ENCODE data around the gene COQ3.

Gene COQ3

GRCh38 chr6:99424022-99424421 is 30.0 kb upstream of the COQ3 start:
- Histone ChIP-seq H3K9ac (ENCODE audit: low read length in 5 of 5) (peak overlapping the region in 3 of 5 donors; percentile 29 to 100 (median 98)), H3K27ac (ENCODE audit: low read depth, low read length) (peak overlapping the region; percentile 99), H3K4me3 (ENCODE audit: low read depth in 1 of 5, low read length in 5 of 5) (peak overlapping the region; percentile 99 to 100 (median 99)), H3K4me1 (ENCODE audit: control insufficient read depth in 5 of 5, insufficient read depth in 5 of 5, low read length in 5 of 5) (peaks cover 10 to 54% (median 50%) of the 10 kb centered on the region in 5 donors), H3K9me3 (ENCODE audit: control insufficient read depth in 5 of 5, low read length in 5 of 5) (no peaks in the 10 kb centered on the region), H3K27me3 (ENCODE audit: control insufficient read depth in 5 of 5, insufficient read depth in 4 of 5, low read length in 5 of 5) (no peaks in the 10 kb centered on the region), H3K36me3 (ENCODE audit: control insufficient read depth in 5 of 5, insufficient read depth in 5 of 5, low read length in 5 of 5) (peaks cover 0 to 7% (median 0%) of the 10 kb centered on the region in 5 donors)

- H3K27me3 ChIP-seq (ENCODE audit: control insufficient read depth in 5 of 5, insufficient read depth in 4 of 5, low read length in 5 of 5) = no peaks in the 10 kb centered on the region
- H3K4me3 ChIP-seq (ENCODE audit: low read depth in 1 of 5, low read length in 5 of 5) = peak overlapping the region in 1 of 5 donors; percentile 100
- H3K9me3 ChIP-seq (ENCODE audit: control insufficient read depth in 5 of 5, low read length in 5 of 5) = no peaks in the 10 kb centered on the region
- H3K27ac ChIP-seq (ENCODE audit: low read depth, low read length) = no peak overlapping the region
- H3K4me1 ChIP-seq (ENCODE audit: control insufficient read depth in 5 of 5, insufficient read depth in 5 of 5, low read length in 5 of 5) = peaks cover 10 to 56% (median 50%) of the 10 kb centered on the region in 5 donors
- no peak overlapping the region for H3K9ac ChIP-seq (ENCODE audit: low read length in 5 of 5)
- H3K36me3 ChIP-seq (ENCODE audit: control insufficient read depth in 5 of 5, insufficient read depth in 5 of 5, low read length in 5 of 5) = peaks cover 0 to 7% (median 0%) of the 10 kb centered on the region in 5 donors
These were observed 28.9 kb upstream of the COQ3 start for GRCh38 chr6:99422912-99423311.

DNA sequence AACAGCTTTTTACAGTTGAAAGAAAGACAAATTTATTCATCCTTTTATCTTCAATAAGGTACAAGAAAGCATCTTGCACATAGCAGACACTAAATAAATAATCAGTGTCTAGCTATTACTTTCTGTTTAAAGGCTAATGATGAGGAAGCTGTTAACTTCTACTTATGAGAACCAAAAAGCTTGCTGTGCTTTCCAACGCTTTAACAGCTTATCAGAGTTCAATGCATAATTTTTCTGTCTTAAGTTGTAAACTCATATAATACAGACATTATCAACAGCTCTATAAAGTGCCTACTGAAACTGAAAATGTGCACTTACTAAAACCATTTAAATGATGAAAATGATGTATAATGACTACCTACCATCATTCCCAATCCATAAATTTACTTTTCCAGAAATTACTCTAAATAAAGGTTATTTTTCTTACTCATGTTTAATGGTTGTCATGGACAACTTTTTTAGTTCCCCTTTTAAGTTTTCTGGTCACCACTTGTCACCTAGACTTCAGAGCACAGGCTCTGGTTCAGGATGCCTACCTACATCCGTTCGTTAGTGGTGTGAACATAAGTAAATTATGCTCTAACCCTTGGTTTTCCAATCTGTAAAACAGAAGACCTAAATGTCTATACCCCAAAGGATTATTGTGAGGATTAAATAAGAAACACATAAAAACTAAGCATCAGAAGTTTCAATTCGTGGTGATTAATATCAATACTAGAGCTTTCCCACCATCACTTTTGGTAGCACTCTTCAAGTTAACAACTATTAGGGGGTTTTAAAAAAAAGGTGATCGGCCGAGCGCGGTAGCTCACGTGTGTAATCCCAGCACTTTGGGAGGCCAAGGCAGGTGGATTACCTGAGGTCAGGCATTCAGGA is 23.1 kb upstream of the COQ3 start:
- H3K36me3 ChIP-seq (ENCODE audit: control insufficient read depth in 5 of 5, insufficient read depth in 5 of 5, low read length in 5 of 5) = peaks cover 0 to 10% (median 4%) of the 10 kb centered on the region in 5 donors

DNA sequence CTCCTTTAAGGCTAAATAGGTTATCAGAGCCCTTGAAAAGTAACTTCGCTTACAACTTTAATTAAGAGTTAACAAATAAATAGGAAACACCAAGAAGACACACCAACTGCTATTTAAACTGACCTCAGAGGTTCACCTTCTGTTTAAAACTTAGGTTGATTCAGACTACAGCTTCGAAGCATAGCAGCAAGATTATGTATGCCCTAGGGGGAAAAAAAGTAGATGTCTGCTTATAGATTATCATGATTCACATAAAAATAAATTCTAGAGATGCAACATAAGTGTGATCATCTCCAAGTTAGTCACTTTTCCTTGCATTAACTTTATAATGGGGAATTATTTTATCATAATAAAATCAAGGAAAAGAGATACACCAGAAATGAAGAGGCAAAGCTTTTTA is 22.2 kb upstream of the COQ3 start:
- peaks cover 0 to 13% (median 2%) of the 10 kb centered on the region in 5 donors for H3K36me3 ChIP-seq (ENCODE audit: control insufficient read depth in 5 of 5, insufficient read depth in 5 of 5, low read length in 5 of 5)
- H3K9ac ChIP-seq (ENCODE audit: low read length in 5 of 5) = no peak overlapping the region
- H3K27ac ChIP-seq (ENCODE audit: low read depth, low read length) = no peak overlapping the region
- no peaks in the 10 kb centered on the region for H3K9me3 ChIP-seq (ENCODE audit: control insufficient read depth in 5 of 5, low read length in 5 of 5)
- no peak overlapping the region for H3K4me3 ChIP-seq (ENCODE audit: low read depth in 1 of 5, low read length in 5 of 5)
- H3K4me1 ChIP-seq (ENCODE audit: control insufficient read depth in 5 of 5, insufficient read depth in 5 of 5, low read length in 5 of 5) = peaks cover 0 to 35% (median 15%) of the 10 kb centered on the region in 5 donors
- no peaks in the 10 kb centered on the region for H3K27me3 ChIP-seq (ENCODE audit: control insufficient read depth in 5 of 5, insufficient read depth in 4 of 5, low read length in 5 of 5)

More for the DNA sequence above, 23.1 kb upstream of the COQ3 start:
- Histone ChIP-seq H3K27ac (ENCODE audit: low read depth, low read length) (no peak overlapping the region), H3K4me3 (ENCODE audit: low read depth in 1 of 5, low read length in 5 of 5) (no peak overlapping the region), H3K9ac (ENCODE audit: low read length in 5 of 5) (no peak overlapping the region), H3K27me3 (ENCODE audit: control insufficient read depth in 5 of 5, insufficient read depth in 4 of 5, low read length in 5 of 5) (no peaks in the 10 kb centered on the region), H3K9me3 (ENCODE audit: control insufficient read depth in 5 of 5, low read length in 5 of 5) (no peaks in the 10 kb centered on the region), H3K4me1 (ENCODE audit: control insufficient read depth in 5 of 5, insufficient read depth in 5 of 5, low read length in 5 of 5) (peaks cover 0 to 38% (median 20%) of the 10 kb centered on the region in 5 donors)

DNA sequence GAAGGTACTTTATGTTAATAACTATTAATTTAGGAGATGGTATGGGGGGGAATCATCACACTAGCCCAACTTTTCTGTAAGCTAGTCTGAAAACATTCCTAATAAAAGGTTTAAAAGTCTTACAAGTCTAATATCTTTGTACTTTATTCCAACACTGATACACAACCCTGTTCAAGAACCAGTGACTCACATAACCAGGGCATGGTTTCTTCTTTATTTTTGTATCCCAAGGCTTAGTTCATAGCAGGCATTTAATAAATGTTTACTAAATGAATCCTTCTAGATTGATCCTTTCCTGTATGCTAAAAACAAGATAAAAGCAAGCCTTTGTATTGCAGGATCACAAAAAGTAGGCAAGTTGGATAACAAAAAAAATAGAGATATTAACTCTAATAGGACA is 21.5 kb upstream of the COQ3 start:
- Histone ChIP-seq H3K9me3 (ENCODE audit: control insufficient read depth in 5 of 5, low read length in 5 of 5) (no peaks in the 10 kb centered on the region), H3K36me3 (ENCODE audit: control insufficient read depth in 5 of 5, insufficient read depth in 5 of 5, low read length in 5 of 5) (peaks cover 3 to 16% (median 5%) of the 10 kb centered on the region in 5 donors), H3K4me1 (ENCODE audit: control insufficient read depth in 5 of 5, insufficient read depth in 5 of 5, low read length in 5 of 5) (peaks cover 0 to 30% (median 10%) of the 10 kb centered on the region in 5 donors), H3K9ac (ENCODE audit: low read length in 5 of 5) (no peak overlapping the region), H3K4me3 (ENCODE audit: low read depth in 1 of 5, low read length in 5 of 5) (no peak overlapping the region), H3K27ac (ENCODE audit: low read depth, low read length) (no peak overlapping the region), H3K27me3 (ENCODE audit: control insufficient read depth in 5 of 5, insufficient read depth in 4 of 5, low read length in 5 of 5) (no peaks in the 10 kb centered on the region)

DNA sequence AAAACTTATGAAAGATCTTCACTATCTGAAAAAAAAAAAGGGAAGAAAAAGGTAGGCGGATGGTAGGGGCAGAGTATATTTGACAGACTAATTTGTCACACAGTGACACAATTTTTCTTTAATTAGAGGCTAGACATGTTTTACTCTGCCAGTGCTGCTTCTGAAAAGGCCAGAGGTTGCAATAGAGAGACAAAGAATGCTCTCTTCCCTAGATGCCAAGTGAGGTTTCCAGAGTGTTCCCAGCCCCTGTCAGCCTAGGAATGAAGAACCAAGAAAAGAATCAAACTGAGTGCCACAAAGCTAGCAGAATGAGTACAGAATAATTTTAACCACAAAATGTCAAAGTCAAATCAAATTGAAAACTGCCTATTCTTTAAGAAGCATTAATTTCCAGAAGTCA is 18.1 kb upstream of the COQ3 start:
- Histone ChIP-seq H3K4me3 (ENCODE audit: low read depth in 1 of 5, low read length in 5 of 5) (no peak overlapping the region), H3K9ac (ENCODE audit: low read length in 5 of 5) (peak overlapping the region in 2 of 5 donors; percentile 16 to 25), H3K4me1 (ENCODE audit: control insufficient read depth in 5 of 5, insufficient read depth in 5 of 5, low read length in 5 of 5) (peaks cover 0 to 19% (median 7%) of the 10 kb centered on the region in 5 donors), H3K36me3 (ENCODE audit: control insufficient read depth in 5 of 5, insufficient read depth in 5 of 5, low read length in 5 of 5) (peaks cover 22 to 41% (median 30%) of the 10 kb centered on the region in 5 donors), H3K9me3 (ENCODE audit: control insufficient read depth in 5 of 5, low read length in 5 of 5) (no peaks in the 10 kb centered on the region), H3K27ac (ENCODE audit: low read depth, low read length) (peak overlapping the region; percentile 45), H3K27me3 (ENCODE audit: control insufficient read depth in 5 of 5, insufficient read depth in 4 of 5, low read length in 5 of 5) (no peaks in the 10 kb centered on the region)

DNA sequence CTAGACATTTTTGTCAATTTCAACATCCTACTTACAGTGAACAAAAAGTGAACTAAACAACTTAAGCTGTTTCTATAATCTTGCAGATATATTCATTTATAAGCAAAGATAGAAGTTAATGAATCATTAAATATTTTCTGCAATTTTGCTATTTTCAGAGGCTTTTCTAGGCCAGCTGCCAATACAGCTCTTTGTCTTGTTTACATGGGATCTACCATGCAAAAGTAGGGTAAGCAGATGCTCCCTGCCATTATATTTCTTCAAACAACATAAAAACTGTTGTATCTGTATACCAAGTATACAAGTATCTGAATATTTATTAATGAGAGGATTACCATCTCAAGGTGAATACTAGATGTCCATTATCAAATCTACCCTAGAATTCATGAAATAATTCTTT is 15.7 kb upstream of the COQ3 start:
- Histone ChIP-seq H3K27ac (ENCODE audit: low read depth, low read length) (no peak overlapping the region), H3K4me3 (ENCODE audit: low read depth in 1 of 5, low read length in 5 of 5) (no peak overlapping the region), H3K9me3 (ENCODE audit: control insufficient read depth in 5 of 5, low read length in 5 of 5) (no peaks in the 10 kb centered on the region), H3K36me3 (ENCODE audit: control insufficient read depth in 5 of 5, insufficient read depth in 5 of 5, low read length in 5 of 5) (peaks cover 39 to 64% (median 45%) of the 10 kb centered on the region in 5 donors), H3K4me1 (ENCODE audit: control insufficient read depth in 5 of 5, insufficient read depth in 5 of 5, low read length in 5 of 5) (peaks cover 0 to 16% (median 3%) of the 10 kb centered on the region in 5 donors), H3K9ac (ENCODE audit: low read length in 5 of 5) (no peak overlapping the region), H3K27me3 (ENCODE audit: control insufficient read depth in 5 of 5, insufficient read depth in 4 of 5, low read length in 5 of 5) (no peaks in the 10 kb centered on the region)

DNA sequence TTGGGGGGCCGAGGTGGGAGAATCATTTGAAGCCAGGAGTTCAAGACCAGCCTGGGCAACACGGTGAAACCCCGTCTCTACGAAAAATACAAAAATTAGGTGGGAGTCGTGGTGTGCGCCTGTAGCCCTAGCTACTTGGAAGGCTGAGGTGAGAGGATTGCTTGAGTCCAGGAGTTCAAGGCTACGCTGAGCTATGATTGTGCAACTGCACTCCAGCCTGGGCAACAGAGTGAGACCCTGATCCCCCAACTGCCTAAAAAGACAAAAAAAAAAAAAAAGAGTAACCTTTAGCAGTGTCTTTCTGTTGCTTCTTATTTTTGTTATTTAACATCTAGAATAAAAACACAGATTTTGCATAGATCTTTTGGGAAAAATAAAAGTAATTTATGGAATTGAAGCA is 13.1 kb upstream of the COQ3 start:
- Histone ChIP-seq H3K9ac (ENCODE audit: low read length in 5 of 5) (no peak overlapping the region), H3K27me3 (ENCODE audit: control insufficient read depth in 5 of 5, insufficient read depth in 4 of 5, low read length in 5 of 5) (no peaks in the 10 kb centered on the region), H3K4me1 (ENCODE audit: control insufficient read depth in 5 of 5, insufficient read depth in 5 of 5, low read length in 5 of 5) (peaks cover 0 to 5% (median 0%) of the 10 kb centered on the region in 5 donors), H3K27ac (ENCODE audit: low read depth, low read length) (no peak overlapping the region), H3K9me3 (ENCODE audit: control insufficient read depth in 5 of 5, low read length in 5 of 5) (no peaks in the 10 kb centered on the region), H3K4me3 (ENCODE audit: low read depth in 1 of 5, low read length in 5 of 5) (no peak overlapping the region), H3K36me3 (ENCODE audit: control insufficient read depth in 5 of 5, insufficient read depth in 5 of 5, low read length in 5 of 5) (peaks cover 62 to 80% (median 65%) of the 10 kb centered on the region in 5 donors)

DNA sequence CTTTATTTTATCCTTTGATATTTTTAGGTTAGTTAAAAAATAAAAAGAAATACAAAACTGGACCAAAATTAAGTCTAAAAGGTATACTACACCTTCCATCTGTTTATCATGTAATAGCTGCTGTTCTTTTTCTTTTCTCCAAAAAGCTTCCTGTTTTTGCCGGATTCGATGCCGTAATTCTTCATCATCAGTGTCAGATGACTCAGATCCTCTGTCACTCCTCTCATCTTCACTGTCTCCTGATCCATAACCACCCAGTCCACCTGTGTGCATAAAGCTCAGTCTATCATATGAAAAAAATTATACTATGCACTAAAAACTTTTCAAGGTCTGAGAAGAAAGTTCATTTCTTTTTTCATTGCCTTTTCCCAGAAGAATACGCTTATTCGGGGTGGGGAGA is 8.5 kb upstream of the COQ3 start:
- no peaks in the 10 kb centered on the region for H3K4me1 ChIP-seq (ENCODE audit: control insufficient read depth in 5 of 5, insufficient read depth in 5 of 5, low read length in 5 of 5)
- no peak overlapping the region for H3K27ac ChIP-seq (ENCODE audit: low read depth, low read length)
- H3K36me3 ChIP-seq (ENCODE audit: control insufficient read depth in 5 of 5, insufficient read depth in 5 of 5, low read length in 5 of 5) = peaks cover 73 to 89% (median 77%) of the 10 kb centered on the region in 5 donors
- H3K4me3 ChIP-seq (ENCODE audit: low read depth in 1 of 5, low read length in 5 of 5) = no peak overlapping the region
- H3K27me3 ChIP-seq (ENCODE audit: control insufficient read depth in 5 of 5, insufficient read depth in 4 of 5, low read length in 5 of 5) = no peaks in the 10 kb centered on the region
- H3K9ac ChIP-seq (ENCODE audit: low read length in 5 of 5) = no peak overlapping the region
- no peaks in the 10 kb centered on the region for H3K9me3 ChIP-seq (ENCODE audit: control insufficient read depth in 5 of 5, low read length in 5 of 5)

DNA sequence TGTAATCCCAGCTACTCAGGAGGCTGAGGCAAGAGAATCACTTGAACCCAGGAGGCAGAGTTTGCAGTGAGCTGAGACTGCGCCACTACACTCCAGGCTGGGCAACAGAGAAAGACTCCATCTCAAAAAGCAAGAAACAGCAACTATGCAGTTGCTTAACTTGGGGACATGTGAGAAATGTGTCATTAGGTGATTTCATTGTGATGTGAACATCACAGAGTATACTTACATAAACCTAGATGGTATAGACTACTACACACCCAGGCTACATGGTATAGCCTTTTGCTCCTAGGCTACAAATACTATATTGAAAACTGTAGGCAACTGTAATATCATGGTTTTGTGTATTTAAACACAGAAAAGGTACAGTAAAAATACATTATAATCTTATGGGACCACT is 3.3 kb upstream of the COQ3 start:
- Histone ChIP-seq H3K9me3 (ENCODE audit: control insufficient read depth in 5 of 5, low read length in 5 of 5) (no peaks in the 10 kb centered on the region), H3K36me3 (ENCODE audit: control insufficient read depth in 5 of 5, insufficient read depth in 5 of 5, low read length in 5 of 5) (peaks cover 33 to 45% (median 35%) of the 10 kb centered on the region in 5 donors), H3K27ac (ENCODE audit: low read depth, low read length) (no peak overlapping the region), H3K27me3 (ENCODE audit: control insufficient read depth in 5 of 5, insufficient read depth in 4 of 5, low read length in 5 of 5) (no peaks in the 10 kb centered on the region), H3K4me1 (ENCODE audit: control insufficient read depth in 5 of 5, insufficient read depth in 5 of 5, low read length in 5 of 5) (peaks cover 0 to 13% (median 13%) of the 10 kb centered on the region in 5 donors), H3K9ac (ENCODE audit: low read length in 5 of 5) (no peak overlapping the region), H3K4me3 (ENCODE audit: low read depth in 1 of 5, low read length in 5 of 5) (no peak overlapping the region)
